NCI-H1105 (cell line): ENCODE results near the gene STX10.

Experiments used
- DNase-seq: peaks from one replicate; lab custom pipeline; 2025; lab: John Stamatoyannopoulos, UW

STX10 gene

DNA sequence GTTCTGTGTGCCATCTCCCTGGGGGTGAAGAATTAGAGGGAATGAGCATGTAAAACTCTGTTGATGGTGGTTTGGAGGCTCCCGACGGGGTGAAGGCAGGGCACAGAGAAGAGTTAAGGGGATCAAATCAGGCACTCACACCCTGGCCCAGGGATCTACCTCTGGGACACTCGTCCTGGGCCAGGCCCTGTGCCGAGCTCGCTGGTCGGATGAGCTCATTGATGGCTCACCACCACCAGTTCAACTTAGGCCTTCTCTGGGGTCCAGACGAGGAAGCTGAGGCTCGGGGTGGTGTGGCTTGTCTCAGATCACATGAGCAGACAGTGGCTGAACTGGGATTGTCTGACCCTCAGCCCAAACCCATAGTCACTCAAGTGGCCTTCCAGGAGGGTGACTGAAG is 30.5 kb downstream of the STX10 start:
- no peak for DNase-seq

DNA sequence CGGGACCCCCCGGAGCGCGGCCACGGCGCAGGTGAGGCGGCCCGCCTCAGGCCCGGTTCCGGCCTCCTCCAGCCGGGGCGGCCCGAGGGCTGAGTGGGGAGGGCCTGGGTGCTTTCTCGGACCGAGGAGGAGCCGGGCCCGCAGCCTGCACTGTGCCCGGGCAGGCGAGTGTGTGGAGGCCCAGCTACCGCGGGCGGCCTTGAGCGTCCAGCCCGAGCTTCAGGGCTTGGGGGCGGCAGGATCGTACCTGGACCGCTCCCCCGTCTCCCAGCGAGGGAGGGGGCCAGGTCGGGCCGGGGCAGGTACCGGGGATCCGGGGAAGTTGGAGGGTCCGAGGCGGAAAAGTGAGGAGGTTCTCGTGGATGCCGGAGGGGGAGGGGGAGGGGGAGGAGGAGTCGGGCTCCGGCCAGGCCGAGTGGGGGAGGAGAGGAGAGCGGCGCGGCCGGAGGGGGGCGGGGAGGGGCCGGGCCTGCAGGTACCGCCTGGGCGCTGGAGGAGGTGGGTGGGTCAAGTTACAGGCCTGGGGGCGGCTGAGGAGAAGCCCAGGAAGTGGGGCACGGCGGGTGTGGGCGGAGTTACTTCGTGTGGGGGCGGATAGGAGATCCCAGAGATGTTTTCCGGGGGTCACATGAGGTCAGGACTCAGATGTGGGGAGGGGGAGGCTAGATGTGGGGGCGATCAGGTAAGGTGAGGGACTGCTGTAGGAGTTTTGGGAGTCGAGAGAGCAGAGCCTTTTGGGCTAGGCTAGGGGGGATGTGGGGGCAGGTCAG is 31.6 kb downstream of the STX10 start:
- peak; percentile 45 for DNase-seq

DNA sequence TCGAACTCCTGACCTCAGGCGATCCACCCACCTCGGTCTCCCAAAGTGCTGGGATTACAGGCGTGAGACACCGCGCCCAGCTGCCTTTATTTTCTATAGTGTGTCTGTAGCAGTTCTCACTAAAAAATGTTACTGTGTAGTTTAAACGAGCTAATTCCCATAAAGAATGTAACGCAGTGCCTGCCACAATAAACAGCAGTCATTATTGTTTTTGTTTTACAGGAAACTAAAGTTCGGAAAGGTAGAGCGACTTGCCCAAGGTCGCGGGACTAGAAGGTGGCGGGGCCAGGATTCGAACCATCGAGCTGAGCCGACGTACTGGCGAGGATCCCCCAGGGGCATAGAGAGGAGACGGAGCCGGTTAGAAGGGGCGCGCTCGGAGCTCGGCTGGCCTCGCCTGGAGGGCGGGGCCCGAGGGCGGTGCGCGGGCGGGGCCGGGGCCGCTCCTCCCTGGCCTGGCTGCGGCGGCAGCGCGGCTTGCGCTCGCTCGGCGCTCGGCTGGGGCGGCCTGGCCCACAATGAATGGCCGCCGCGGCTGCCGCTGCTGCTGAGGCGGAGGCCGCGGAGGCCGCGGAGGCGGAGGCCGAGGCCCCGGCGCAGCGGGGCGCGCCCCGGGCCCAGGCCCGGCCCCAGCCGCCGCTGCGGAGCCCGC is 32.3 kb downstream of the STX10 start, which contains the start of gene NACC1:
NACC1 (plus strand) TSS at position 493 of the 652 bp plus-strand sequence. CDS start 16,944 bp downstream, outside the sequence.
- peak; percentile 82 for DNase-seq

DNA sequence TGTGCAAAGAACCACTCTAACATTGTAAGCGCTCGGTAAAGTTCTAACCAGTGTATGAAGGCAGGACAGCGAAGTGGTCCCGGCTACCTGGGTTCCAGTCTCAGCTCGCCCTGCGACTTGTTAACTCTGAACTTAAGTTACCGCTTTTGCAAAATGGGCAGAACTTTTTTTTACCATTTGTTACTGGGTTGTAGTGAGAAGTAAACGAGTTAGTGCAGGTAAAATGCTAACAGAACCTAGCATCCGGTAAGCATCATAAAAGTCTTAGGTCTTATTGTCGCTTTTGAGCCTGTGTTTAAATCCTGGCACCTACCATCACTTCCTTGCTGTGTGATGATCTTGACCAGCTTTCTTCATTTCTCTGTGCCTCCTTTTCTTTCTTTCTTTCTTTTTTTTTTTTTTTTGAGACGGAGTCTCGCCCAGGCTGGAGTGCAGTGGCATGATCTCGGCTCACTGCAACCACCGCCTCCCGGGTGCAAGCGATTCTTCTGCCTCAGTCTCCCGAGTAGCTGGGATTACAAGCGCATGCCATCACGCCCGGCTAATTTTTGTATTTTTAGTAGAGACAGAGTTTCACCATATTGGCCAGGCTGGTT is 32.9 kb downstream of the STX10 start:
- no peak for DNase-seq

DNA sequence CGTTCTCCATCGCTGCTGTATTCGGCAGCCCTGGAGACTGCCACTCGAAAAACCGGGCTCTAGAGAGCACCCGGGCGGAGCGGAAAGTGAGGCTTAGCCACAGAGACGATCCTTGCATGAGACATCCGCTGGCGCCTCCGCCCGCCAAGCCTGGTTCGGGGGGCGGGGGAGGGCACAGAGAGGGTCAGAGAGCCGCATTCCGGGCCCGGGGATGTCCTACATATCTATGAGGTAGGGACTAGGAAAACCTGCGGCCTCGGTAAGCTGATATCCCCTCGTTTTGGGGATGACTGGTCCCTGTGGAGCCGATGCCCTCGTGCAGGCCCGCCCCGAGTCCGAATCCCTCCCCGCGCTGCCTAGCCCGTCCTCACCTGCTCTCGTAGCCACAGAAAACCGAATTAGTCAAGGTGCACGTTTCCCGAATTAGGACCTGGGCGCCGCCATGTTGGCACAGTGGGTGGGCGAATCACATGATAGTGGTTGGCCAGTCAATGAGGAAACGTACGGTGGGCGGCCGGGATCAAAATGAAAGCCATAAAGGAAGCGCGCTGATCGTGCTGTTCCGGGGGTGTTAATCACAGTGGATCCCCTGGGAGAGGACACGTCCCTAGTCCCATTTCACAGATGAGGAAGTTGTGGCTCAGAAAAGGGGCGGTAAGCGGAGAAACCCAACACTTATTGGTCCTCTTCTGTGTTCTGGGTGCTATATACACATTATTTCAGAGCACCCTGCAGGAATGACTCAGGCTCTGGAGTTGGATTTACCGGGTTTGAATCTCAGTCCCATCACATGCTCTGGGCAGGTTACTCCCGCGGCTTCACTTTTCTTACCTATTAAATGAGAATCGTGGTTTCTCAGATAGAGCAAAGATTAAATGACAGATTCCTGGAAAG is 33.6 kb downstream of the STX10 start, which contains the start of gene TRMT1:
TRMT1 (minus strand) TSS at position 459 of the 894 bp plus-strand sequence; CDS start at position 118, 341 bp downstream.
- DNase-seq = peak; percentile 89

DNA sequence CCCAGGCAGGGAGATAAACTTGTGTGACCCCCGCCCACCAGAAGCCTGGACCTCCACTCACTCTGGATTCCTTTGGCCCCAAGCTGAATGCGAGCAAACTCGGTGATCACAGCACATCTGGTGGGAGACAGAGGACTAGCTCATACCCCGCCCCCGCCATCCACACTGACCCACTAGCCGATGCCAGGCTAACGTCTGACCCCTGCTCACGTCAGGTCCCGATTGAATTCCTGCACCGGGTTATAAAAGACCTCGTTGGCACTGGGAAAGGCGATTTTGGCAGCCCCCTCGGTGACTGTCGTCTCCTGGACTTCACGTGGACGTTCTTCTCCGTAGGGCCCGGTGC is 34.3 kb downstream of the STX10 start:
- DNase-seq = no peak

DNA sequence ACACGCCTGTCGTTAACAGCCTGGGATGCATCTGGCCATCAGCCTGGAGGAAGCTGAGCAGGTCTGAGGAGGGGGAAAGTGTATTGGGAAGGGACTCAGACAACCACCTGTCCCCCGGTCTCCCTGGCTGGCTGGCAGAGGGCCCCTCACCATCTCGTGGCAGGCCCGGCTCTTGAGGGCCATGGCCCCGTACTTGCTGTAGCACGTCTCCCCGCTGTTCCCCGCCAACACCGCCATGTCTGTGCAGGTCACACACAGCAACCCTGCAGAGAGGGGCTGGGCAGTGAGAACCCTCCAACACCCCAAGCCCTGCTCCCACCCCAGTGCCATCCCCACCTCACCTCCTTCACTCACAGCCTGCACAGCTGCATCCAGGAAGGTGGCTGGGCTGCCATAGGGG is 37.6 kb downstream of the STX10 start:
- no peak for DNase-seq

DNA sequence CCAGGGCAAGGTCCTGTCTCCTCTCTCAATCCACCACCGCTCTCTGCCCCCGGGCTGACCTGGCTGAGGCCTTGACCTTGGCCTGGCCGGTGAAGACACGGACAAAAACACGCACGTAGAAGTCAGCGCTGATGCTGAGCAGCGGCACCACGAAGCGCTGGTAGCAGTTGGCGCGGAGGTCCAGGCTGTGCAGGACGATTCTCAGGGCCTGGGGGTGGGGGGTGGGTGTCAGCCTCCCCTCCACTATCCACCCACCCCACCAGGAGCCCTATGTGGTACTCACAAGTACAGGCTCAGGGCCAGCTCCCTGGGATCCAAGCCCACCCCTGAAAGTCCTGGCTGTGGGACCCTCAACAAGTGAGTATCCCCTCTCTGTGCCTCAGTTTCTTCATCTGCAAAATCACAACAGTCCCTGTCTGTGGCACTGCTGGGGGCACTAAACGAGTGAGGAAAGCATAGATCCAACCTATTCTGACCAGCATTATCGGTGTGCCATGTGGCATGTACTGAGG is 40.0 kb downstream of the STX10 start:
- DNase-seq = no peak

DNA sequence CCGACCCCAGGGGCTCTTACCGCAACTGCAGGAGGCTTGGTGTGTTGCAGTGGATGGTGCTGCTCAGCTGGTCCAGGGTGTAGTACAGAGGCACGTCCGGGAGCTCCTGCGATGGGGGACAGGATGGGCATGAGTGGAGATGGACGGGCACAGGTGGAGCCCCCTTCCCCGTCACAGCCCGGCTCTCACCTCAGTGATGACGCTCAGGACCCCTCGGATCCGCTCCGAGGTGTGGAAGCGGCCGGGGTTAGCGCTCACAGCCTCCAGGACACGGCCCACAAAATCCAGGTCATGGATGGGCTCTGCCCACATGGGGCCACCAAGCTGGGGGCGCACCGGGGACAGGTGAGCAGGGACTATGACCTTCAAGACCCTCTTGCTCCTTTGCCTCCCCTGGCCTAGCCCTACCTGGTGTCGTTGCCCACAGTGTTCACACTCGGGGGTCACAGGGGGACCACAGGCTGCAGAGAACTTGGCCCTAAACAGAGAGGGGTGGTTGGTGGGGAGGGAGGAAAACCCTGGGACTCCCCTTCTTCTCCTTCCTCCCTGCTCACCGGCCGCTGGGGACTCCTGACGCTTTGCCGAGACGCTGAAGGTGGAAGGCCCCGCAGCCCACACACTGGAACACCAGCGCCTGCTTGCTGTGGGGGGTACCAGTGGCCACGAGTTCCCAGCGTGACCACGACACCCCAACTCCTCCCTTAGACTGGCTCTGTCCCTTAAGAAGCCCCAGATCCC is 40.6 kb downstream of the STX10 start:
- no peak for DNase-seq

DNA sequence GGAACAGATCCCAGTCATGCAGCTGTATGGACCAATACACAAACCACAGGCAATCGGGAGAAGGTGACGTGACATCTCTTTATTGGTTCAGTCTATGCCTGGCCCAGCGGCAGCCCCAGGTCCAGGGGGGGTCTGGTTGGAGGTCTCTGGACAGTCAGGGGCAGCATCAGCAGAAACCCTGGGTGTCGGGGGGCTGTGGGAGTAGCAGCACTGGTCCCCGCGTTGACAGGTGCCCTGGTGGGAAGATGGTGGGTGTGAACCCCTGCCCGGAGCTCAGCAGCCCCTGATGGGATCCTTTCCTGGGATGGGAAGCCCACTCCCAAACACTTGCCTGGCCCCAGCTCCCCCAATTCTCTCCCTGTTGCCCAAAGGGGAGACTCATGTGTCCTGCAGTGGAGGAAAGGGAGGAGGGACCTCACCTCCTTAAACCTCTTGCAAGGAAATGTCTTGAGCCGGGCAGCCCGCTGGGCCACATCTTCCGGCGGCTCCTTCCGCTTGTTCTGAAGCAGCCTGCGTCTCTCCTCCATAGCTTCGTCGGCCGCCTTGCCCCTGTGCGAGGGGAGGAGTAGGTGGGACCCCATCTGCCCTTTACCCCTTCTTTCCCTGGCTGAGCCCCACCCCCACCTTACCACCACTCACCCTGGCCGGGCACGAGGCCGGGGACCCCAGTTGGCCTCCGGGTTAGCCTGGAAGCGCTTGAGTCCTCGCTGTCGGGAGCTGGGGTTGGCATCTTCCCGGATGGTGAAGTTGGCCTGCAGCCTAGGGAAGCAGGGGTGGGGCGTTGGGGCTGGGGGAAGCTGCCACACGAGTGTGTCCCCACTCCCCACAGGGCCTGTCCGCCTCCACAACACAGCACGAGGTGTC is 45.1 kb downstream of the STX10 start:
- no peak for DNase-seq

DNA sequence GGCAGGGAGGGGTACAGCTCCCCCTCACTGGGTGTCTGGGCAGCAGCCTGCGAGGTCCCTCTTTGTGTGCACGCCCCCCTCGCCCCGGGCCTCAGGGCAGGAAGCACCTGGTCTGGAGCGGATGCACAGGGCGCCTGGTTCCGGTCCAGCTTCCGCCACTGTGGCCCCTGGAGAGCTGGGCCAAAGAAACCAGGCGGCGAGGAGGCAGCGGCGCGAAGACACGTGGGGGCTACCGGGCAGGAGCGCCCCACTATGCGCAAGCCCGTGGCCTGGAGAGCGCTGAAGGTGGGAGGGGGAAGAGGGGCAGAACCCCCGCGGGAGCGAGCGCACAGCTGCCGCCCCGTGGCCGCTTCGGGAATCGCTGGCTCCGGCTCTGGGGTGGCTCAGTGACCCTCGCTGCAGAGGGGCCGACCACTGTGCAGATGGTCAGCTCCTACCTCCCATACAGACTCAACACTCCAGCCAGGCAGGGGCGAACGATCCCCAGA is 45.8 kb downstream of the STX10 start:
- no peak for DNase-seq

DNA sequence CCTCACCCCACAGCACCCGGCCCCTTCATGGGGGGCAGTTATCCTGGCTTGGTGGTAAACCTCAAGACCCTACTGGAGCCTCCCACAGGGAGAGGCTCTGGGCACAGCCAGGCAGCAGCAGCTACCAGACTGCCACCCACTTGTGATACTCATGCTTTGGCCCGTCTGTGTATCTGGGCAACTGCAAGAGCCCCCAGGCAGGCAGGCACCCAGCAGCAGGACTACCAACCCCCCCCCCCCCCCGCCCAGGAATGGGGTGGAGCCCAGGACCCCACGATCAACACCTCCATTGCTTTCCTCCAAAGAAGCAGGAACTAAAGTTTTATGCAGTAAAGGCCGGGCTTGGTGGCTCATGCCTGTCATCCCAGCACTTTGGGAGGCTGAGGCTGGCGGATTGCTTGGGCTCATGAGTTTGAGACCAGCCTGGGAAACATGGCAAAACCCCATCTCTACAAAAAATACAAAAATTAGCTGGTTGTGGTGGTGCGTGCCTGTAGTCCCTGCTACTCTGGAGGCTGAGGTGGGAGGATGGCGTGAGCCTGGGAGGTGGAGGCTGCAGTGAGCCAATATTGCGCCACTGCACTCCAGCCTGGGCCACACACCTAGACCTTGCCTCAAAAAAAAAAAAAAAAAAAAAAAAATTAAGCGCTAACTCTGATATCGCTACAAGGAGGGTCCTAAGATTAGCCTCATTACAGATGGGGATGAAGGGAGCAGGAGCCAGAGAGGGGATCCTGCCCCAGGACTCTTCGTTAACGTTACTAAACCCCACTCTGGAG is 46.4 kb downstream of the STX10 start:
- DNase-seq = no peak

DNA sequence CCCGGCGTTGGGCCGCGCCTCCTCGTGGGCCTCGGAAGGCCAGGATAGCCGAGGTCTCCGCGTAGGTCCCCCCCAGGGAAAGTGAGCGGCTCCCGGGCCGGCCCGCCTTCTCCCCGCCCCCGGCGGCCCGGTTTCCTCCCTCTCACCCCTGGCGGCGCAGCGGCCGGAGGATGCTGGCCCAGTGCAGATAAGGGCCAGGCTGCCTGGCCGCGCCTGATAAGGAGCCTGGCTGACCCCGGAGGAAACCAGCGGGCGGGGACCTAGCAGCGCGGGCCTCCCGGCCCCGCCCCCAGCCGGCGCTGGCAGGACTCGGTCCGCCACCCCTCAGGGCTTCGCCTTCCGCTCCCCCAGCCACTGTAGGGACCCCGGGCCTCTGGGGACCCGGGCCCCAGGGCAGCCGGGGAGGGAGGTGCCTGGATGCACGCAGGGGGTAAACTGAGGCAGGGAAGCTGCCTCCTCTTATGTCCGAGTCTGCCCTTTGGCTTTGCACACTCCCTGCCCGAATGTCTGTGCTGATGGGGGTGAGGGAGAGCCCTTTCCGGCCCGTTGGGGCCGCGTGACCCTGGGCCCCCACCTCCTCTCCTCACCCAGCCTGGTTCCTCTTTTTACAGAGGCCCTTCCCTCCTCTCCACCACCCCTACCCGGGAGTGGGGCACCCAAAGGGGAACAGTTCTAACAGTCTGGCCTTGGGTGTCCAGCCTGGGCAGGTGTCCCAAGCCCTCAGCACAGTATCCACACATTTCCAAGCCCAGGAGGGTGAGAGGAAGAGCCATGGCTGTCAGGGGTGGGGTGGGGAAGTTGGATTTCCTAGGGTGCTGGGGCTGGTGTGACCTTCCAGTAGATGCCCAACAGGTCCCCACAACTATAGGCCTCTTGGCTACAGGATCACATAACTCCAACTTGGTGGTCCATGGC is 47.3 kb downstream of the STX10 start, which contains the start of gene LYL1:
LYL1 (minus strand) TSS at position 193 of the 915 bp plus-strand sequence. CDS start 1,687 bp downstream, outside the sequence.
- no peak for DNase-seq

DNA sequence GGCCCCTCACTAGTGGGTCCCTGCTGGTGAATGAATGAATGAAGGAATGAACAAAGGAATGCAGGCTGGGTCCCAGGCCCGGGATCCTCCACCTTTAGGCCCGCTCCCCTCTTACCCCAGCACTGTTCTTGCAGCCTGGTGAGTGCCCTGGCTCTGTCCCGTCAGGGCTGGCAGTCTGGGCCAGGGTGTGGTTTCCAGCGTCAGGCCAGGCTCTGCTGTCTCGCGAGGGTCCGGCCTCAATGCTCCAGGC is 47.8 kb downstream of the STX10 start:
- no peak for DNase-seq

DNA sequence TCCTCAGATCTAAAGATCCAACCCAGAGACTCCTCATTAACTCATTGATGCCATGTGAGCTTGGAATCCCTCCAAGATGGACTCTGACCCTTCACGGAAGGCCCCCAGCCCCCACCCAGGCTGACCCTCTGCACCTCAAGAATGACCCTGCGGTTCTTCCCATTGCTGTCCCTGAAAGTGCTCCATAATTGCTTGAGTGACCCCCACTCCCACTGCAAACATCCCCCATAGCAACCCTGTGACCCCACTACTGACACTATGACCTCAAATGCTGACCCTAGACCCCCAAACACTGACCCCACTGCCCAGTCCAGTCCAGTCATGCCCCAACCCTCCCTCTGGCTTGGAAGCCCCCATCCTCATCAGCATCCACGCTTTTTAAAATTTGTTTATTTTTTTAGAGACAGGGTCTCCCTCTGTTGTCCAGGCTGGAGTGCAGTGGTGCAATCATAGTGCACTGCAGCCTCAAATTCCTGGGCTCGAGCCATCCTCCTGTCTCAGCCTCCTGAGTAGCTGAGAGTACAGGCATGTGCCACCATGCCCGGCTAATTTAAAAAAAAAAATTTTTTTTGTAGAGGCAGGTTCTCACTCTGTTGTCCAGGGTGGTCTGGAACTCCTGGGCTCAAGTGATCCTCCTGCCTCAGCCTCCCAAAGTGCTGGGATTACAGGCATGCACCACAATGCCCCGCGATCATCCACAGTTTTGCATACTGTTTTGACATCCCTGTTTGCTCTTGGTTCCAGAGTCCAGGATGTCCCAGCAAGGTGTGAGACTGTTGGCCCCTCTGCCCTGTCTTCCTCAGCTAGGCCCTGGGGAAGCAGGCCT is 48.4 kb downstream of the STX10 start:
- no peak for DNase-seq

DNA sequence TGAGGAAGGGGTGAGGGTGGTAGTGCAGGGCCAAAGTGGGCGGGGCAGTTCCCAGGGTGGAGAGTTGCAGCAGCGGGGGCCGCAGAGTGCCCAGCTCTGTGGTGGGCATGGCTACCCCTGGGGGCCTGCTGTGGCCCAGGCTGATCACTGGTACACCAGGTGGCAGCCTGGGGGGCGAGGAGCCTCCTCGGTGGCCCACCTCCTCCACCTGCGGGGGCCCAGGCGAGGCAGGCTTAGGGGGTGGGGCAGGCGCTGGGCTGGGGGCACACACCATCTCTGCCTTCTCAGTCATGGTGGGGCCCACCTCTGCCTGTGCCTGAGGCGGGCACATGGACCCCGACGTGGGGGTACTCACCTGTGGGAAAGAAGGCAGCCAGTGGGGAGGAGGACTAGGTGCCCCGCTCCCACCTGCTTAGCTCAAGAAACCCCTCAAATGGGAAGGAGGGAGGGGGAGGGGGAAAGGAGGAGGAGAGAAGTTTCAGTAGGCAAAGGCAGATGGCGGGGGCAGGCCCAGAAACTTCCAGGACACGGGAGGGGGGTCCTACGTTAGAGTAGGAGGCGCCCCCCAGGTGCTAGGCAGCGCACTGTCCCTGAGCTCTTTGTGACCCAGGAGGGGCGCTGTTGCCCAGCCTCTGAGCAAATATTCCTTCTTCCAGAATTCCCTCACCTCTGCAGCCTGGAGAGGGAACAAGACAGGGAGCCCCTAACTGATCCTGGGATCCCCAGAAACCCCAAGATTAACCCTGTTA is 49.2 kb downstream of the STX10 start:
- no peak for DNase-seq
